ENCODE measurements around the gene HHIPL1.

DNA sequence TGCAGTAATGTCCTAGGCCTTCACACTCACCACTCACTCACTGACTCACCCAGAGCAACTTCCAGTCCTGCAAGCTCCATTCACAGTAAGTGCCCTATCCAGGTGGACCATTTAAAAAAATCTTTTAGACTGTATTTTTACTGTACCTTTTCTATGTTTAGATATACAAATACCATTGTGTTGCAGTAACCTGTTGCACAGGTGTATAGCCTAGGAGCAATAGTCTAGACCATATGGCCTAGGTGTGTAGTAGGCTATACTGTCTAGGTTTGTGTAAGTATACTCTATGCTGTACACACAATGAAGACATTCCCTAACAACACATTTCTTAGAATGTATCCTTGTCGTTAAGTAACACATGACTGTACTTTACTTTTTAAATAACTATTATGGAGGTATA is 56.3 kb downstream of the HHIPL1 start:
- TF ChIP-seq CTCF (IDR thresholded peaks at IDR 0.05; ENCODE audit: borderline replicate concordance, extremely low read depth, low read length, poor library complexity, severe bottlenecking) (no peak), EZH2 (IDR thresholded peaks at IDR 0.05; ENCODE audit: borderline replicate concordance, low read depth, low read length, severe bottlenecking) (no peak)
